HCT116 (cell line): ENCODE results near the gene FSTL4.

Source experiments
- CEBPB ChIP-seq: IDR thresholded peaks from 2 replicates; pipeline ENCODE4 v1.6.1; 2012; ENCODE audit warnings: low read depth
- EZH2 ChIP-seq: fragments of 200-600 bp; sonication (generic); IDR thresholded peaks from 2 replicates; pipeline ENCODE4 v1.6.1; 2017; ENCODE audit warnings: antibody characterized with exemption, mixed run types
- MAX ChIP-seq: IDR thresholded peaks from 2 replicates; pipeline ENCODE4 v1.6.1; 2012
- TF ChIP-seq, protein P1 (sequence below), 3 experiments: fragments of 200-600 bp in 1 of 3; sonication (generic) in 1 of 3; IDR thresholded peaks in 2 of 3; conservative IDR thresholded peaks in 1 of 3; 2 replicates each; pipeline ENCODE4 v1.5.1; 2012 to 2017; ENCODE audit warnings: low read depth in 2 of 3, low read length in 2 of 3, antibody characterized with exemption in 1 of 3, borderline replicate concordance in 1 of 3, control low read depth in 1 of 3, mild to moderate bottlenecking in 1 of 3, mixed read lengths in 1 of 3, mixed run types in 1 of 3, moderate library complexity in 1 of 3; ENCODE audit not compliant: insufficient read depth in 1 of 3

GRCh38 chr5:133415906-133416305 is 196.4 kb downstream of the FSTL4 start:
- TF ChIP-seq MAX = no peak
- TF ChIP-seq, protein P1, sequence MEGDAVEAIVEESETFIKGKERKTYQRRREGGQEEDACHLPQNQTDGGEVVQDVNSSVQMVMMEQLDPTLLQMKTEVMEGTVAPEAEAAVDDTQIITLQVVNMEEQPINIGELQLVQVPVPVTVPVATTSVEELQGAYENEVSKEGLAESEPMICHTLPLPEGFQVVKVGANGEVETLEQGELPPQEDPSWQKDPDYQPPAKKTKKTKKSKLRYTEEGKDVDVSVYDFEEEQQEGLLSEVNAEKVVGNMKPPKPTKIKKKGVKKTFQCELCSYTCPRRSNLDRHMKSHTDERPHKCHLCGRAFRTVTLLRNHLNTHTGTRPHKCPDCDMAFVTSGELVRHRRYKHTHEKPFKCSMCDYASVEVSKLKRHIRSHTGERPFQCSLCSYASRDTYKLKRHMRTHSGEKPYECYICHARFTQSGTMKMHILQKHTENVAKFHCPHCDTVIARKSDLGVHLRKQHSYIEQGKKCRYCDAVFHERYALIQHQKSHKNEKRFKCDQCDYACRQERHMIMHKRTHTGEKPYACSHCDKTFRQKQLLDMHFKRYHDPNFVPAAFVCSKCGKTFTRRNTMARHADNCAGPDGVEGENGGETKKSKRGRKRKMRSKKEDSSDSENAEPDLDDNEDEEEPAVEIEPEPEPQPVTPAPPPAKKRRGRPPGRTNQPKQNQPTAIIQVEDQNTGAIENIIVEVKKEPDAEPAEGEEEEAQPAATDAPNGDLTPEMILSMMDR (IDR thresholded peaks at IDR 0.05 in 2 of 3, conservative IDR thresholded peaks at IDR 0.05 in 1 of 3; ENCODE audit: borderline replicate concordance in 1 of 3, insufficient read depth in 1 of 3, low read depth in 2 of 3, low read length in 2 of 3) = no peak
- no peak for TF ChIP-seq EZH2
- TF ChIP-seq CEBPB = no peak
